RWPE1 (cell line): ENCODE results near the gene ANO3.

Source experiments
- CTCF ChIA-PET: fragments of 350-600 bp; sonication (Branson Sonifier 250); formaldehyde crosslinking; extraction: SDS; loops from one replicate; lab custom pipeline; 2021; lab: Yijun Ruan, JAX
- POLR2A ChIA-PET: fragments of 400-600 bp; formaldehyde crosslinking; extraction: SDS; loops from one replicate; lab custom pipeline; 2020; ENCODE audit warnings: antibody characterized with exemption; ENCODE audit not compliant: low non-redundant PET; lab: Yijun Ruan, JAX
- DNase-seq: peaks from one replicate; pipeline ENCODE4 v3.0.0; 2012; ENCODE audit warnings: low spot score
- H3K27ac ChIP-seq: fragments of 450-650 bp; 2 replicates; pipeline ENCODE4 v1.5.1; 2017
- TF ChIP-seq, protein P1 (sequence below): fragments of 450-650 bp; conservative IDR thresholded peaks from 2 replicates; pipeline ENCODE4 v1.5.1; 2017; ENCODE audit warnings: low read depth, mild to moderate bottlenecking

The ANO3 gene

DNA sequence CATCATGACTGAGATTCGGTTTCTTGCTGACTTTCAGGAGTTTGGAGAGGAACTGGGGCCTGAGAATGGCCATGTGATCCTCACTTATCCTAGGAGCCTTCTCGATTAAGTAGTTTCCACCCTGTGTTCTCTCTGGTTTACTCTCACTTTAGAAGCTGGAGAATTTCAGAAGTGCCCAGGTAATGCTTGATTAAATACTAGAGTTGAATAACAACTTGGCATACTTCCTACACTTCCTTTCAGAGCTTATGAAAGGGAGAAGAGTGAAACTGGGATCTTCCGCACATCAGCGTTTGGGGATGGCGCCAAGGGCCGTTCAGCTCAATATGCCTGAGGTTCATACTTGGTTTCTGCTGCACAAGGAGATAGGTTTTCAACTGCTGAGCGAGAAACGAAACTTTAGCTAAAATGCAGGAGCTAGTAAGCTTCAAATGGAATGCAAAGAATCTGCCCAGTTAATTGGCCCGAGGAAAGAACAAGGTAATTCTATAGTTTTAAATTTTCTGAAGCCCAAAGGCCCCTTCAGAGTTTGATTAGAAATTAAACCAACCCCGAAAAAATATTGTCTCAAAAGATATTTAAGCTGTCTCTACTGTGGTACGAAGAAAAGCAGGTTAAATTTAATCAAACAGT, 241.0 kb downstream of the ANO3 start:
- H3K27ac ChIP-seq: no peak overlapping the region
- CTCF ChIA-PET: interaction anchor here (0.6 to 0.7 kb wide), 2 partner anchors 29 to 909 kb away, joined by 3 to 6 read pairs; no protein-coding TSS in a partner anchor
- TF ChIP-seq, protein P1, sequence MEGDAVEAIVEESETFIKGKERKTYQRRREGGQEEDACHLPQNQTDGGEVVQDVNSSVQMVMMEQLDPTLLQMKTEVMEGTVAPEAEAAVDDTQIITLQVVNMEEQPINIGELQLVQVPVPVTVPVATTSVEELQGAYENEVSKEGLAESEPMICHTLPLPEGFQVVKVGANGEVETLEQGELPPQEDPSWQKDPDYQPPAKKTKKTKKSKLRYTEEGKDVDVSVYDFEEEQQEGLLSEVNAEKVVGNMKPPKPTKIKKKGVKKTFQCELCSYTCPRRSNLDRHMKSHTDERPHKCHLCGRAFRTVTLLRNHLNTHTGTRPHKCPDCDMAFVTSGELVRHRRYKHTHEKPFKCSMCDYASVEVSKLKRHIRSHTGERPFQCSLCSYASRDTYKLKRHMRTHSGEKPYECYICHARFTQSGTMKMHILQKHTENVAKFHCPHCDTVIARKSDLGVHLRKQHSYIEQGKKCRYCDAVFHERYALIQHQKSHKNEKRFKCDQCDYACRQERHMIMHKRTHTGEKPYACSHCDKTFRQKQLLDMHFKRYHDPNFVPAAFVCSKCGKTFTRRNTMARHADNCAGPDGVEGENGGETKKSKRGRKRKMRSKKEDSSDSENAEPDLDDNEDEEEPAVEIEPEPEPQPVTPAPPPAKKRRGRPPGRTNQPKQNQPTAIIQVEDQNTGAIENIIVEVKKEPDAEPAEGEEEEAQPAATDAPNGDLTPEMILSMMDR: no peak
- POLR2A ChIA-PET: no interaction called here
- no peak for DNase-seq

DNA sequence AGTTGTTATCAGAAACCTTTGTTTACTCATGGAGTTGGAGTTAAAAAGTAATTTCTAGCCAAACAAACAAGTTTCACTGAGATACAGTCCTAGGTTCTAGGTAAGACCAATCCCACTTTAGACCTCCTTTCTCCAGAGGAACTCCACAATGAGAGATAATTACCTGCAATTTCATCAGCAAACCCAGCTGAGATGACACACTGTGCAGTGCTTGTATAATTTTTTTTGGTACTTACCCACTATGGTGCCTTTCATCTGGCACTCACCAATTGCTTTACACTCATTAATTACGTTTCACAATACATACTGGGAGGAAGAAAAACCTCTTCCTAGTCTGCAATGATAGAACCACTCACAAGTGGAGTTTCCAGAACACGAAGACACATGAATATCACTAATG, 242.0 kb downstream of the ANO3 start:
- ChIA-PET CTCF (interaction anchor here (0.6 to 0.7 kb wide), 2 partner anchors 24 to 30 kb away, joined by 3 read pairs; no protein-coding TSS in a partner anchor), POLR2A (no interaction called here)
- H3K27ac ChIP-seq: no peak overlapping the region
- TF ChIP-seq, protein P1: no peak
- no peak for DNase-seq

DNA sequence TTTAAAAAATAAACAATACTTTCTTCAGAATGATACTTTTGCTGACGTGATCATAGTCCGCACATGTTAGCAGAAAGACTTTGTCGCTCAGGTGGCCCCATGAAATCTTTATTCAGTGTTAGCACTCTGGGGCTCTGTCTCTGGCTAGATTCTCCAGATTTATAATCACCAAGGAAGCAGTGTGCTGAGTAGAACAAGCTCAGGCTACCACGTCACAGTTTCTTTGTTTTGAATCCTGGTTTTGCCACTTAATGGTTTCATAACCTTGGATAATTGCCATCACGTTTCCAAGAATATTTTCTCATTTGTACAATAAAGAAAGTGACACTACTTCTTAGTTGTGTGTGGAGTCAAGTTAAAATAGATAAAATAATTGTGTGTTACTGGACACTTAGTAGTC, 244.0 kb downstream of the ANO3 start:
- no peak overlapping the region for H3K27ac ChIP-seq
- CTCF ChIA-PET: interaction anchor here (0.7 kb wide), 1 partner anchor 519 kb away, joined by 3 read pairs; no protein-coding TSS in a partner anchor
- DNase-seq: no peak
- POLR2A ChIA-PET: no interaction called here
- TF ChIP-seq, protein P1: no peak

DNA sequence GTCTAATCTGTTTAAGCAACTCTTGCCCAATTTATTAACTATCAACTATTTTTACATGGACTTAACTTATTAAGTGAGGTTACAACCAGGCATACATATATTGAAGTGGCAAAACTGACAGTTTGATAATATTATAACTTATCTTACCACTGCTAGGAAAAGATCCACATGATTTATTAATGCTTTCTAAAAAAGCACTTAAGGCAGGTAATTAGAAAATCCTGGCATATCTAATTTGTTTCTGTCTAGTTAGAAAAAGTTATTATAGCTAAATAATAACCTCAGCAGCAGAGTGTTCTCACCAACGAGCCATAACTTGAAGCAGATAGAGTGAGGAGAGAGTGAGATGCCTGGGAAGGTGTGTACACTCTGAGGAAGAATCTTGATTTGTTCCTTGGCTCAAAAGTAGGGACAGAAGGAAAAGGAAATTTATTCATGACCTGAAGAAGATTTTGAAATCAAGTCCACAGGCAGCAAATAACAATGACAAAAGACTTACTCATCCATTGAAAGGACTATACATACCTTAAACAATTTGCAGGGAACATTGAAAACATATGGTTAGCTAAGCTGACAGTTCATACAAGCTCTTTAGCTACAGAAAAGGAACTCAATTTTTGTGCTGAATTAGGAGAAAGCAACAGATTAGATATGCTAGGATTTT, 247.2 kb downstream of the ANO3 start:
- ChIA-PET CTCF (interaction anchor here (0.5 to 0.6 kb wide), 3 partner anchors 42 to 735 kb away, joined by 3 to 7 read pairs (median 5); no protein-coding TSS in a partner anchor), POLR2A (no interaction called here)
- peak; percentile 46 for DNase-seq
- TF ChIP-seq, protein P1: no peak
- H3K27ac ChIP-seq: no peak overlapping the region

DNA sequence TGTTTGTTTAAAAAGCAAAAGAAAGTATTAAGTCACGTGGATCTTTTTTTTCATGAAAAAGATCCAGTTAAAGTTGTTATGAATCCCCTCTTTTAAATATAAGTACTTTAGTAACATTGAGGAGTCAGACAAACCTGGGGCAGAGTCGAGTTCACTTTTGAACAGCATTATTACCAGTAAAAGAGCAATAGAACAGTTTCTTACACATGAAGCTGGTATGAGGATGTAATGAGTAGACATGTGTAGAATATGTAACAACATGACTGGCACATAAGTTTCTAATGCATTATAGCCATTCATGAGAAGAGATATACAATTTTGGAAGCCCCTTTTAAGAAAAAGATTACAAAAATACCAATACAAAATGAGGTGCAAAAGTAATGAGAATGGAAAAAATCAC, 247.8 kb downstream of the ANO3 start:
- CTCF ChIA-PET: interaction anchor here (0.6 kb wide), 2 partner anchors 42 to 497 kb away, joined by 3 to 7 read pairs; no protein-coding TSS in a partner anchor
- POLR2A ChIA-PET: no interaction called here
- TF ChIP-seq, protein P1: no peak
- no peak for DNase-seq
- no peak overlapping the region for H3K27ac ChIP-seq

DNA sequence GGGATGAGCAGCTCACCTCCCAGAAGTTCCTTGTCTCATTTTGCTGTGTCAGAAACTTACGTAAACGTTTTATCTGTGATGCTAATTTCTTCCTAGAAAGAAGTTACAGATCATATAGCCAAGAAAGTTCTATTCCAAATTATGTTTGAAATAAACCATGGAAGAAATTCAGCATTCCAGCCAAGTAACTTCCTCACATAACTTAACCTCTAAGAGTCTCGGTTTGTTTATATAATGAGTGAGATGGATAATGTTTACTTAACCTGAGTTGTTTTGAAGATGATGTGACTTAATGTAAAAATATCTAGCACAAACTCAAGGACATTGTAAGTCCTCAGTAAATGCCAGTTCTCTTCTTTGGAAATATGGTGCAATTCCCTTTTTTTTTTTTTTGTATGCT, 249.0 kb downstream of the ANO3 start:
- CTCF ChIA-PET: no interaction called here
- DNase-seq: no peak
- TF ChIP-seq, protein P1: no peak
- POLR2A ChIA-PET: no interaction called here
- no peak overlapping the region for H3K27ac ChIP-seq
